Stimulated activated CD8-positive, alpha-beta memory T cell treated with anti-CD3 and anti-CD28 coated beads, Interleukin-12 subunit alpha, Interleukin-12 subunit beta, amount 100 ng/mL, for 24 hours (primary cell): Measurements from ENCODE around the gene CCL1.

Experiments
- DNase-seq: peaks from one replicate; pipeline ENCODE4 v3.0.0-alpha.2; 2020; ENCODE audit errors: extremely low read depth

Gene CCL1

DNA sequence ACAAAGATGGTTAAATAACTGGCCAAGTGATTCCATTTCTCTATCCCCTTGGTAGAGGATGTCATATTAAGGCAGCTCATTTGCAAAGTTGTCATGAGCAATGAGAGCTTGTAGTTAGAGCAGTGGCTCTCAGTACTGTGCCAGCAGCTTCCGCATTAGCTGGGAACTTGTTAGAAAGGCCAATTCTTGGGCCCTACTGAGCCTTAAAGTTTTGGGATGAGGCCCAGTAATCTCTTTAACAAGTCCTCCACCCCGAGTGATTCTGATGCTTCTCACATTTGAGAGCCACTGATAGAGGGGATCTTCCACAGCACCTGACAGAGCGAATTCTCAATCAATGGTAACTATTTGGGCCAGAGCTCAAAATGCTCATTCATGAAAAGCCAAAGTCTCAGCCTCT lies 20.2 kb upstream of the CCL1 start:
- no peak for DNase-seq

DNA sequence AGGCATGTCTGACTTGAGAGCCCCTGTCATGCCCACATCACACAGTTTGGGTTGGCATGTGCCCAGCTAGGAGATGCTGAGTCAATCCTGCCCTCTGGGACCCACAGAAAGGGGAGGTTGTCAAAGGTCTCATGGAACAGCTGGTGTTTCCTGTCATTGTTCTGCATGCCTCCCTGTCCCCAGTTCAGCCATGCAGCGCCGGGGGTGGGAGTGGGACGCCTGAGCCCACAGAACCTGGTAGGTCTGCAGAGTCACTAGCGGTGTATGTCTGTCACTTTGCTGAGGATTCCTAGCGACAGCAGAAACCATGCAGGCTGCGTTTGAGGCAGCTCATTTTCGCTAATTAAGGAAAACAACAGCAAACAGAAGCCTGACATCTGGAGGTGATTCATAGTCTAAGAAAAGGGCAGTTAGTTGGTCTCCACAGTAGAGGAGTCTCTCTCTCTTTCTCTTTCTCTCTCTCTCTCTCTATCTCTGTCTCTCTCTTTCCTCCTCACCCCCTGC lies 19.6 kb upstream of the CCL1 start:
- no peak for DNase-seq

DNA sequence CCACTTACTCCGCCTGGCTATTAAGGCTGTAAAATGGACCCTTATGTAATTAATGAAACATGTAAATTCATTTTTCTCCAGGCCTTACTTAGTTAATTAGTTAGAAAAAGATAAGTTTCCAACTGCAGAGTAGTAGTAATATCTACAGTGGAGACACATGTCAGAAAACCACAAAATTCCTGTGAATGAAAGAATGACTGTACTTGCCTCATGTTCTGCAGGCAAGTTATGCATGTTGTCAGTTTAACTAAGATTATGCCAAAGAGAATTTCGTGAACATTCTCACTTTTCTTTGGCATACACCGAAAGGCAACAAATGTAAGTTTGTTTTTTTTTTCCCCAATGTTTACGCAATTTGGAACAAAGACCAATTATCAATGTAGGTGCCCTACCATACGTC lies 16.8 kb upstream of the CCL1 start:
- DNase-seq: no peak

DNA sequence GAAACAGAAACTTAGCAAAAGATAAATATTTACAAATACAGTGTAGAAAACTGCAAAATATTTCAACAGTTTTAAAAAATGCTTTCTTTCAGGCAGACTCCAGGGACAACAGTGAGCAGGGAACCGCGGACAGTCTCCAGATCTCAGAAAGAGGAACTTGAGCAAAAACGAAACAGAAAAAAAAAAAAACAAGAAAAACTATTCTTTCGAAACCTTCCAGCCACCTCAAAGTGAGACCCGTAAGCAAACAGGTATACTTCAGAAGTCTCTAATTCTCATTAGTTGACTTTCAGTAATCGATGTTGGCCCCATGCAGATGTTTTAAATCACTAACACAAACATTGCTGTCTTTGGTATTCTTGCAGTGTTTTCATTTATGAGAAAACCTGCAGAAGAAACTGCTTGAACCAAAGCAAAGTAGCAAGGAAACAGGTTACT lies 15.7 kb upstream of the CCL1 start:
- DNase-seq: no peak

DNA sequence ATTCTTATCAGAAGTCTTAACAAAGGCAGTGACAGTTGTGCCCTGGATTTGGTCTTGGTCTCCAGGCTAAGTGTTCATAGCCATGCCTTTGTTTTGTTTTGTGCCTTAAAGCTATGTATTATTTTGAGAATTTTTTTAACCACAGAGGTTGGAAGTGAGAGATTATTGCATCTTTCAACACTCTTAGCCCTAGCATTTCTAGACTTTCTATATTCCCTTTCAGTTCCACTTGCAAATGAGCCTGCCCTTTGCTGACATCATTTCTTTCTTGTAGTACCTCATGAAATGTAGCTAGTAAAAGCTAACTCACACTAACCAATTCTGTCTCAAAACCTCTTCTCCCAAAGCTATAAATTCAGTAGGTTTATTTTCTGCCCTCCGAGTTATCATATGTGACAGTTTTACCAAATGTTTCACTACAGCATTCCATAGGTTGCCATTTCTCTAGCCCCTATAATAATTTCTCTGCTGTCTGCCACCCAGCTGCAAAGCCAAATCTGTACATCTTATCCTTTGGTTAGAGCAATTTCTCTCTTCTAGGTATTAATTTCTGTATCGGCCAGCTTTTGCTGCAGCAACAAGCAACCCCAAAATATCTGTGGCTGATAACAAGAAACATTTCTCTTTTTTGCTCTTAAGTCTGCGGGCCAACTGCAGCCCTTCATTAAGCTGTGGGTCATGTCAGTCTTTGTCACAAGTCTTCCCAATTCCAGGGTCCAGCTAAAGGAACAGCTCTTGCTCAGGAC lies 14.2 kb upstream of the CCL1 start:
- no peak for DNase-seq

DNA sequence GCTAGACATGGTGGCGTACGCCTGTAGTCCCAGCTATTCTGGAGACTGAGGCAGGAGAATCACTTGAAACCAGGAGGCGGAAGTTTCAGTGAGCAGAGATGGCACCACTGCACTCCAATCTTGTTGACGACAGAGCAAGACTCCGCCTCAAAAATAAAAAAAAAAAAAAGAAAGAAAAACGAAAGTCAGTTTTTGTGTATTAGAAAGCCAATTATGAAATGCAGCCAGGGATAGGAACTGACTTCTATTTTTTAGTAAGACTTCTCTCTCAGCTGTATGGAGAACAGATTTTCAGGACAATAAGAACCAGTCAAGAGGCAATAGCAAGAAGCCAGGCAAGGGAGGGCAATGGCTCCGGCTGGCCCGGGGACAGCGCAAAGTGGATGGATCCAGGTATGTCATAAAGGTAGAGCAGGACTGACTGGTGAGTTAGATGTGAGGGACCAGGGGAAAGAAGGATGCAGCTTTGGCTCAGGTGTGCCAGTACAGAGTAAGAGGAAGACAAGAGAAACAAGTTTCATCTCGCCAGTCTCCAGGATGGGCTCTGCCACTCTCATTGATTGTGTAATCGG lies 12.5 kb upstream of the CCL1 start:
- no peak for DNase-seq

DNA sequence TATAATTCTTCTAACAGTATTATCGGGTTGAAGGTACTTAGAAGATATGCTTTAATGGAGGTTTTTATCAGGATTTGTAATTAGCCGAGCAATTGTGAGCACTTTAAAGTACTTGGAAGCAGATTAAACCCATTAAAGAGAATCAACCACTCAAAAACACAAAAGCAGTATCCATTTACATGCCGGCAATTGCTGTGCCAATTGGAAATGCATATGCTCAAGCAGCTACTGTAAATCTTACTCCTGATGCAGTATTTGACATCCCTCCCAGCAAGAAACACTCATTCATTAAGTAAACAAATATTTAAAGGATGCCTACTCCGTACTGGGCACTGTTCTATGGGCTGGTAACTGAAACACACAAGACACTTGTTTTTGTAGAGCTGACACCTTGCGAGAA lies 11.4 kb upstream of the CCL1 start:
- no peak for DNase-seq

DNA sequence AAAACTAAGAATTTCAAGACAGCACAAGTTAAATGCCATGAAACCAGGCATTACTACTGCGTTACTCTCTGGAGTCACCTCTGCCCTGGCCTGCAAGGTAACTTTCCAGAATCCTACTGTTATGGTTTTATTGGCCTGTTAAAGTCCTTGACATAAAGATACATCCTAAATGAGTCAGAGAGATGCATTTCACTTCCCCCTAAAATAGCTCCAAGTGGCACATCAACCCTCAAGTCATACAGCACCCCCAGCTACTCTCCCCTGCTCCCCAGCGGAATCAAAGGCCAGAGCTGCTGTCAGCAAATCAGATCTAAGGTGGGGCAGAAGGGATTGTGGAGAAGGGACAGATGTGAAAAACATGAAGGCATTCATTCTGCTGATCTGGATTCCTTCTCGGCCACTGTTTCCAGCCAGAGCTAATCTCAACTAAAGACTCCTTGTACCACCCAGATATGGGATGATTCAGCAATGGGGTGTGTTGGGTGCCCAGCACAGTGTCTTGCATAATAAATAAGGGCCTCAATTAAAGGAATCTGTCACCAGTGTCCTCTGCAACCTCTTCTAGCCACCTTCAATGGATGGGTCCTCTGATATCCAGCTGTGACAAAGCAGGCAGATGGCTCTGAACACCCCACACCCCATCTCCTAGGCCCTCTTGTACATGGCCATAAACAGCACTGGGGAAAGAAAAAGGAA lies 8.5 kb upstream of the CCL1 start:
- DNase-seq: no peak

DNA sequence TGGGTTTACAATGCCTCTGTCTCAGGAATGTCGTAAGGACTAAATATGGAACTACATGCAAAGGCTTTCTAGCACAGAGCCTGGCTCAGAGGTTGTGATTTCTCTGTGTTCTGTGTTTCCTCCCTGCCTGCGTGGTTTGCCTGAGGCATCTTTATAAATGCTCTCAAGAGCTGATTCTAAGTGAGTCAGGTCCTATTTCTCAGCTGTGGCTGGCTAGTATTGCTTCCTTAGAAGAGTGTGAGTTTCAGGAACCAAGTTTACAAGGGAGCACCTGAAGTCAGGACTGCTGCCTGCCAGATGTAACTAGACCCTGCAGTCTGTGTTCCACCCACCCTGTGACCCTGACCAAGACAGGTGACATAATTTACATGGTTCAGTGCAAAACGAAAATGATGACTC lies 8.0 kb upstream of the CCL1 start:
- DNase-seq: no peak

DNA sequence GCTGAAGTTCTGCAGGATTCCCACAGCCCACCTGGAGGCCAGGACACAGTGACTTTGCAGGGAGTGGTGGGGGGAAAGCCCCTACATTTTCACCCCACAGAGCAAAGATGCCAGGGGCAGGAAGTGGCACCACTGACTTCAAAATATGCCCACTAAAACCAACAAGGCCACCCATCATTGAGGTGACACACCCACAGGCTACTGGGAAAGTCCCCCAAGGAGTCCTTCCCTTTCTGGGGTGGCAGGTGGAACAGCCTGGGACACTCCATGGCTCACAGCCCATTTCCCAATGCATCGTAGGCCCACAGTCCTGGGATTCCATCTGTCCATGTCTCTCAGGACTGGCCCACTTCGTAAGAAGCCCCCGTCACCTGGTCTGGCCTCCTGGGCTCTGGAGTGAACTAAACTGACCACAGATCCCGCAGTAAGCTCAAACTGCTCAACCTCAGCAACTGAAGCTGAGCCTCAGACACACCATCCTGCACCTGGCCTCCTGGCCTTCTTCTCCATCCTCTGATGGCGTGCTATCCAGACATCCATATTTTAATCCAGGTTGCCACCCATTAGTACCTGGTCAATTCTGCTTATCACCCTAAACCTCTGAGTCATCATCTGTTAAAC lies 7.5 kb upstream of the CCL1 start:
- no peak for DNase-seq

DNA sequence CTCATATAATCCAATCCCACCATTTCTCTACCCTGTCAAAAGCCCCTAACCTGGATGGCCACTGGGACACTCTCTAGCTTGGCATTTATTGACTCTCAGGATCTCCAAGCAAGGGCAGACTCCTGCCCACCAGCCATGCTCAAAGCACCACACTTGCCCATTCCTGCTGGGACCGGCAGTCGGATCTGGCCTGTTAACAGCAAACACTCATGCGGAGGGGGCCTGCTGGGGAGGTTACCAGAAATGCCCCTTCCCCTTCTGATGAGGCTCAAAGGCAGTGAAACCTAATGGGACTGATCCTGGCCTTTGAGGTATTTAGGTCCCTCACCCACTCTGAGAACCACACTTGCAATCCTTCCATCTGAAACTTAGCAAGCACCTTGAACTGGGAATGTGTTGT lies 6.5 kb upstream of the CCL1 start:
- no peak for DNase-seq

DNA sequence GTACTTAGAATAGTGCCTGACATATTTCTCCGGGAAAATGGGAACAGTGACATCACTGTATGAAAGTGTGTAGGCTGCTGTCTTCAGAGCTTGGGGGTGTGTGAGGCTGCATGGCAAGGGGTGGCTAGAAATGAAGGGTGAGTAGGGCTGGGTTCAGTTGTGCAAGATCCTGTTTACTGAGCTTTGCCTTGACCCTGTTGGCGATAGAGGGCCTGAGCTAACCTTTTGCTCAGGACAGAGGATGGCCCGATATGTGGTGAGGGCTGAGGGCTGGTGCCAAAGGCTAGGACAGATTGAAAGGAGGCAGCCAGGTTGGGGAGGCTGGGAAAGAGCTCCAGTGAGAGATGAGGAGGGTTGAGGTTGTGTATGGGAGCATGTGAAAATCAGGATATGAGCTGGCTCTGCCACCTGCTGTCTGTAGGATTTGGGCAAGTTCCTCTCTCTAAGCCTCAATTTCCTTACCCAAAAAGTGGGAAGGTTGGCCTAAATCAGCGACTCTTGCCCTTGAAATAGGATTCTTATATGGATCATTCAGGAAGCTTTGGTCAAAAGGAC lies 6.0 kb upstream of the CCL1 start:
- DNase-seq: no peak

DNA sequence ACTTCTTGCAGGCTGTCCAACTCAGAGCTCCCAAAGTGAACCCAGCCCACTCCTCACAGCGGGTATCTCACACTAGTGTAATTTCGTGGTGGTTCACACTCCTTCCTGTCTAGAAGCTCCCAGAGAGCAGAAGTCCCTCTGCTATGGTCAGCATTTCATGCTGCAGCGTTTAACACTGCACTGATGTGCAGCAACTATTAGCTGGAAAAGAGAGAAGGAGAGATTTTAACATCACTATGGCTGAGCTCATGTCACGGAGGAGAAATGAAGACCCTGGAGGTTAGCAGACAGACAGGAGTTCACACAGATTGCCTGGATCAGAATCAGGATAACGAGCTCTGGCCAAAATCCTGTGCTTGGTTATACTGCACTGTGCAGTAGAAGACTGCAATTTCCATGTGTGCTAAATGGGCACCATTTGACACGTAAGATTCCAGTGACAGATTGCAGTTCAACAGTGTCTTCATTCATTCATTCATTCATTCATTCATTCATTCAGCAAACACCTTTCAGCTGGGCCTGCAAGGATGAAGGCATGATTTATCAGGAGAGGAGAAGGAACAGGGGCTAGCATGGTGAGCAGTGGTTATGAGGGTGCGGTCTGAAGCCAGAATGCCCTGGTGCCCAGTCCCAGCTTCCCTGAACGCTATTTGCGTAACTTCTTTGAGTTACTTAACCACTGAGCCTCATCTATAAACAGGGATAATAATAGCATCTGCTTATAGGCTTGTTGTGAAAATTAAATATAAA lies 5.3 kb upstream of the CCL1 start:
- no peak for DNase-seq

DNA sequence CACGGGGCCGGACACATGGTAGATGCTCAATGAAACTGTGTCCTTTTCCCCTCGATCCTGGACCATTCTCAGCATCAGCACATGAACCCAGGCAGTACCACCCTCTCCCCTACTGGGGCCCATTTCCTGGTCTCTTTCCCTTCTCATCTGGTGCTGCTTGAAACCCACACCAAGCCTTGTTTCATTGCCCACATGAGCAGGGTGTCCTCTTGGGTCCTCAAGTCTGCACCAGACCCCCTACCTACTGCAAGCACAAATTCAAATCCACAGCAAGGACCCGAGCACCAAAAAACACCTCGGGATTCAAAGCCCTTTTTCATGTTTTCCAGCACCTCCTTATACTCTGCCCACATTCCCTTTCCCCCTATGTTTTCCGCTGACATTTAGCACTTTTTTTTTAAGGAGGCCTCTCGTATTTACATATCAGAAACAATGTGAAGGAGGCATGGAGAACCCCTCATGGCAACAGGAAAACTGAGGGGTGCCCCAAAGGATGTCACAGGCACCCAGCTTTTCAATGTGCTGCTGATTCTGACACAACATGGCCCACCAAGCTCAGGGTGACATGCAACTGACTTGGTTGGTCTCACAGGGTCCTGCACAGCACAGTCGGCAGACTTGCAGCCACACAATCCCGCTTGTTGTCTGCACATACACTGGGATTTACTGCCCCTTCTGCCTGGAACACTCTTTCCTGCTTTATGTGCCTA lies 4.6 kb upstream of the CCL1 start:
- DNase-seq: no peak

DNA sequence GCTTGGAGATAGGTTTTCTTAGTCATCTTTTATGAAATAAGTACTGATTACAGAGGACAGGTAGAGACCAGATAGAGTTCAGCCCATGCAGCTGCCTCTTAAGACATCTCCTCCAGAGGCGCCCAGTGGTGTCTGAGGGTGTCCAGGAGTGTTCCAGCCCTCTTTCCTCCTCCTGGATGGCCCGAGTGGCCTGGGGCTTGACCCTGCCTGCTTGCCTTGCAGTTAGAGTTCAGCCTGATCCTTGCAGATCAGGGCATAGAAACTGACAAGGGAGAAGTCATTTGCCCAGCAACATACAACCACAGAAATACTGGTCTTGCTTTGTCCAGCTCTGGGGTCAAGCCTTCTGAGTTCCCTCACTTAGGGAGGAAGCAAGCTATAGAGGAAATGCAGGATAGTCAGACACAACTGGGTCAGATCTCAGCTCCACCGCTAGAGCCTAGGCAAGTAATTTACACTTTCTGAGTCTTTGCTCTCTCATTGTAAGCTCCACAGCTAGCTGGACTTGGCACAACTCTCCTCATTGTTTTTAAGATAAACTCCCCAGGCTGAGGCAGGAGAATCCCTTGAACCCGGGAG lies 3.6 kb upstream of the CCL1 start:
- no peak for DNase-seq

DNA sequence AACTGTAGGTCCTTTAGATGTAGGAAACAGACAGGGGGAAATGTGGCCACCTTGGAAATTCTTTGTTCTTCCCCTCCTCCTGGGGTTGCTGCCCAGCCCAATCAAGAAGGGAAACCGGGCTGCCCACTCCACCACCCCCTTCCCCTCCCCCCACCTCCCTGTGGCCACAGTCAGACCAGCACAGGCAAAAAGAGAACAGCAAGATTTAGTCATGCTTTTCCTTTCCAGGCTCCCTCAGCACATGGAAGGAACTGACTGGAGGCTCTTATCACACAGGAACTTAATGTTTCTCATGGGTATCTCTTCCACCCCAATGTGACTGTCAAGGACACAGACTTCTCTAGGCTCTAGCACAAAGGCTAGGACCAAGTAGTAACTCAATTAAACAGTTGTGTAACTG lies 3.0 kb upstream of the CCL1 start:
- DNase-seq: no peak

DNA sequence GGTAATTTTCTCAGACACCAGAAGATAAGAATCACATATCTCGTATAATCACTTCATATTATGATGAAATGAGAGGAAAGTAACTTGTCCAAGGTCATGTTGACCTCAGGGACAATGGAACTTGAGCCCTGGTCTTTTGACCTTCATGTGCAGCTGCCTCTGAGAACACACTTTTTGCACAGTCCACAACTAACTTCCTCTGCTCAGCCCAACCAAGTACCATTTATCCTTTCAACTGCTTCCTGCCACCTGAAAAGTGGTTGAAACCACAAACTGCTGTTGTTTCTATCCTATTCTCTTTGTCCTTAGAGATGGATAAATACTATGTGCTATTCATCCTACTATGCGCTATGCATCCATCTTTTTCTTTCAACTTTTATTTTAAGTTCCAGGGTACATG lies 2.3 kb upstream of the CCL1 start:
- no peak for DNase-seq

DNA sequence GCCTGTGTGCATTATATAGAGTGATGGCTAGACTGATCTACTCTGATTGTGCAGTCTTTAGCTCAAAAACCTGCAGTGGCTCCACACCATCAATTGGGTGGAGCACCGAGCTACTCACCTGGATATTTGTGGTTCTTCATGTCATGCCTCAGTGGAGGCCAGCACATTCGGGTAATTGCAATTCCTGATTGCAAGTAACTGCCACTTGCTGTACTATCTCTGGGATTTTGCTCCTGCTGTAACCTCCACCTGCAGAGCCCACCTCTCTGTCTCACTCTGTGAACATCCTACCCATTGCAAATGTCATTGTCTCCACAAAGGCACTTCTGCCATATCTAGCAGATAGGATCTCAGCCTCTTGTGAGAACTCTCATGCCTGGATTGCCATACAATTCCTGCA lies 1.7 kb upstream of the CCL1 start:
- no peak for DNase-seq

DNA sequence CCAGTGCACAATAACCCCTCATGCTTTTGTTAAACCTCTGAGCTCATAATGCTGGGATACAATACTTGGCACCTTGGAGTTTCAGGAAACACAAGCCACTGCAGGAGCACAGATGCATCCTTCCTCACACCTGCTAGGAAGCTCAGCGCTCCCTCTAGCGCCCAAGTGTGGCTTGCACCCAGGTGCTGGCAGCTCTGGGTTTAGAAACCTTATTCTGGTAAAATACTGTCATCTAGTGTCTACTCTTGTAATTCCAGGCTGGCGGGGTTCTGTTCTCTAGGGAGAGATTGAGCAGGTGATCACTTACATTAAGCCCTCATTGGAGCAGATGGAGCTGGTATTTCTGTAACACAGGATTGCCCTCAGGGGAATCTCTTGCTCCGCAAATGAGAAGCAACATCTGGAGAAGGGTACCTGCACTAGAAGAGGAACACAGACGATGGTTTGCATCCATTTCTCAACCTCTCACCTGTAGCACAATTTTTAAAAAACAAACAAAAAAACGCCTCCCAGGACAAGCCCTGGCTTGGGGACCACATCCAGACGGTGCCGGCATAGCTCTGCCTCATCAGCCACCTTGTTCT lies 1.5 kb downstream of the CCL1 start:
- DNase-seq: peak; percentile 36

DNA sequence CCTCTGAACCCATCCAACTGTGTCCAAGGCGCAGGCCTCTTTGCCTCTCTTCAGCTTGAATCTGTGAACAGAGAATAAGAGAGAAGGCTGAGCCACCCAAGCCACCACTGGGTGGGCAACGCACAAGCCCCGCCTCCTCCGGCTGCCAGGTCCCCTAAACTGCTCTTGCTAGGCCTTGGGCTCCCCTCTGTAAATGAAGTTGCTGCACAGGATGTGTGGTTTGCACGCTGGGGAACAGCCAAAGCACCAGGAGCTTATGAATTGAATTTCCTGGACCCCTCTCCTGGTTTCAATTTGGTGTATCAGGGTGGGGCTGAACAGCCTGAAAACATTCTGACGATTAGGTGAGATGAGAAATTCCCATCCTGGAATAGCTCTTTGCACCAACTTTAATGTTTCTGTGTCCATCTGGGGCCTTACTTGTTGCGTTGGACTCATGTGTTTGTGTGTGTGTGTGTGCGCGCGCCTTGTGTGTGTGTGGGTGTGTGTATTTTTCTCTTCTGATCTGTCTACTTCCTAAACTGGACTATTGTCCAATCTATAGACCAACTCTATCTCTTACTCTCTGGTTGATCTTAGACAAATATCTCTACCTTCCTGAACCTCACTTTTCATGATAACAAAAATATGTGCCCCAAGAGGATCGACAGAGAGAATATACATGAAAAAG lies 2.3 kb downstream of the CCL1 start:
- DNase-seq: no peak
